GM18526 (cell line): Measurements from ENCODE around the gene RGS9.

Experiments used
- POLR2A ChIP-seq: IDR thresholded peaks from 3 replicates; pipeline ENCODE4 v1.6.1; 2011; ENCODE audit not compliant: insufficient read length; ENCODE audit errors: extremely low read depth

The RGS9 gene

DNA sequence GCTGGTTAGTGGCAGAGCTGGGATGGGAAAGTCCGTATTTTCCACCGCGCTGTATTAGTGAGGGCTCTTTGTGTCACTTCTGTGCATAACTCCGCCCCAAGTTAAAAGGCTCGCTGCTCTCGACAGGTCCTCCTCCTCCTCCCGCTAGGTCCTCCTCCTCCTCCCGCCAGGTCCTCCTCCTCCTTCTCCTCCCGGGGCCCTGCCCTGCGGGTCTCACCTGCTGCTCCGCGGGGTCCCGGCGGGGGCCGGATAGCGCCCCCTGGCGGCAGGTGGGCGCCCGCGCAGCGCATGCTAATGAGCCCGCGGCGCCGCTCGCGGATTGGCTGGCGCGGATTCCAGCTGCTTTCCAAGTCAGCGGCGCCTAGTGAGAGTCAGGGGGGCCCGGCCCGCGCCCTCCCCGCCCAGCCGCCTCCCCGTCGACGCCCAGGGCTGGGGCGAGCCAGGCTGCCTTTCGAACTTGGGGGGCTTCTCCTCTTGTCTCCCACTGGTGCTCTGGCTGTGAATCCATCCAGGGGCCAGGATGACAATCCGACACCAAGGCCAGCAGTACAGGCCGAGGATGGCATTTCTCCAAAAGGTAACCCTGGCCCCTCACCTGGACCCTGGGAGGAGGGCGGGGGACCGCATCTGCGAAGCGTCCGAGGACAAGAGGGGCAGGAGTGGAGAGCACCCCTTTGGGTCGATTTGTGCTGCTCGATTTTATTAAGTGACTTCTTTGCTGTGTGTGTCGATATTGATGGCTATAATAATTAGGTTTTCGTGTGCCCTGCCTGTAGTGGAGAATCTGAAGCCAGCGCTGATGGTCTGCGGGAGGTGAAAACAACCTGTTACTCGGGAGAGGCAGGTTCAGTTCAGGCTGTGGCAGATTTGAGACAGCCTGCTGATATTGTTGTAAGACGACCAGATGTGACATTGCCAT is at the start of gene RGS9:
TSS of gene RGS9 (plus strand) at position 350 of the 919 bp plus-strand sequence. CDS start at position 521, 171 bp downstream.
- no peak for TF ChIP-seq POLR2A

DNA sequence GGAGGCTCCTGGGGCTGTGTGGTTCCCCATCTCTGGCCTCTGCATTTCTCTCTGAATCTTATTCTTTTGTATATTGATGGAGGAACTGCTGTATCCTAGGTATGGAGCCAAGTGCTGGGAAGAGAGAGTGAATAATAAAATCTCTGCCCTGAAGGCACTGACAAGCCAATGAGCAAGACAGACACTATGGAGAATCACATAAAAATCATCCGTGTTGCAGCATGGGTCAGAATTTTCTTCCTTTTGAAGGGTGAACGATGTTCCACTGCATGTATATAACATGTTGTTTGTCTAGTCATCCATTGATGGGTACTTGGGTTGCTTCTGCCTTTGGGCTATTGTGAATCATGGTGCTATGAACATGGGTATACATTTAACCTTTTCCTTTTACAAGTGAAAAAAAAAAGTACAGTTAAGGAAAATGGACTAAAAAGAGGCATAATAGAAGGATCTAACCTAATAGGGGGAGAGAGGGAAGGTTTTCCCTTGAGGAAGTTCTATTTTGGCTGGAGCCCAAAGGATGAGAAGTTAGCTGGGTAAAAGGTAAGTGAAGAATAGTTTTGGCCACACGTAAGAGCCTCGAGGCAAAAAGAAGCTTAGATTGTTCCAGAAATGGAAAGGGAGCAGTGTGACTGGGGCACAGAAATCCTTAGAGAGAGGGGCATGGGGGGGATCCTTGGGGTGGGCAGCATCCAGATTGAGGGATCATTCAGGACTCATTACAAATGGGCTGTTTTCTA is 48.4 kb upstream of the RGS9 start:
- no peak for TF ChIP-seq POLR2A

DNA sequence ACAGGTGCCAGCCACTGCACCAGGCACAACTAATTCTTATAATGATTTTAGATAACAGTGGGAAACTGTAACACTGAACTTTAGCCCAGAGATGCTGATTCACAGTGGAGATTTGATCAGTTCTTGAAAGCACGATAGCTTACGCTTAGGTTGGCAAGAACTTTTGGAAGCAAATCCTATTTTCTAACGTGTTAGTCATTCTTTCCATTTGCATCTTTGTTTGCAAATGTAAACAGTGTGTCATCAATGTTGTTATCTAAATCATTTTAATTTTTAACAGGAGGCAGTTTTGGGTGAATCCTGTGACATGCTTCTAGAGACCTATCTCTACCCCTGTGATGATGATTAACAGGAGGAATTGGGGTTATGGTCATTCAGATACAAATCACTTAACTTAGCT is 44.9 kb upstream of the RGS9 start:
- no peak for TF ChIP-seq POLR2A

DNA sequence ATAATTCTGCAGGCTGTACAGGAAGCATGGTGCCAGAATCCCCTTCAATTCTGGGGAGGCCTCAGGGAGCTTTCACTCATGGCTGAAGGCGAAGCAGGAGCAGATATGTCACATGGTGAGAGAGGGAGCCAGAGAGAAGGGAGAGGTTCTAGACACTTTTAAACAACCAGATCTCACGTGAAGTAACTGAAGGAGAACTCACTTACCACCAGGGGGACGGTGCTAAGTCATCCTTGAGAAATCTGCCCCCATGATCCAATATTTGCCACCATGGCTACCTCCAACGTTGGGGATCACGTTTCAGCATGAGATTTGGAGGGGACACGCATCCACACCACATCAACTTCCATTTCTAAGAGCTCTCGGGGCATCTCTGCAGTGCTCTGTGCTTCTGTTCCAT is 43.2 kb upstream of the RGS9 start:
- TF ChIP-seq POLR2A: no peak

DNA sequence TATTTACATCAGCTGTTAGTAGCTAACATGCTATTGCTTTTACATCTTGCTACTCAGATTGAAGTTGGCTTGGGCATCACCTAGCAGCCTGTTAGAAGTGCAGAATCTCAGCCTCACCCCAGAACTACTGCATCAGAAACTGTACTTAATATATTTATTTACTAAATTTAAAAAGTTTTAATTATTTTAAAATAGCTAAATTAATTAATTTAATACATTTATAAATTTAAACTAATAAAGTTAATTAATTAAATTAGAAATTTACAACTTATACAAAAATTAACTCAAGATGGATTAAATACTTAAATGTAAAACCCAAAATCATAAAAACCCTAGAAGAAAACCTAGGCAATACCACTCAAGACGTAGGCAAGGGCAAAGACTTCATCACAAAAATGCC is 41.7 kb upstream of the RGS9 start:
- no peak for TF ChIP-seq POLR2A

GRCh38 chr17:65097110-65097509 is 40.1 kb upstream of the RGS9 start:
- no peak for TF ChIP-seq POLR2A

DNA sequence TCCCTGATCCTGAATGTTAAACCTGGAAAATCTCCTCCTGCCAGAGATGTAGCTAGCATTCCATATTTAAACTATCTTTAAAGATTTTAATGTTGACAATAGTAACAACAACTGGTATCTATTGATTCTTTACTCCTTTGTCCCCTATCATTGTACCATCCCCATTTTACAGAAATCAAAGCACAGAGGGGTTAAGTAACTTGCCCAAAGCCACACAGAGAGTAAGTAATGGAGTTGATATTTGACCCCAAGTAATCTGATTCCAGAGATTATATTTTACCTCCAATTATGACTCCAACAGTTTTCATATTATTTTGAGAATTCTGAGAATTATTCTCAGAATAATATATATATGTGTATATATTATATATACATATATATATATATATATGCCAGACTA is 37.7 kb upstream of the RGS9 start:
- no peak for TF ChIP-seq POLR2A

DNA sequence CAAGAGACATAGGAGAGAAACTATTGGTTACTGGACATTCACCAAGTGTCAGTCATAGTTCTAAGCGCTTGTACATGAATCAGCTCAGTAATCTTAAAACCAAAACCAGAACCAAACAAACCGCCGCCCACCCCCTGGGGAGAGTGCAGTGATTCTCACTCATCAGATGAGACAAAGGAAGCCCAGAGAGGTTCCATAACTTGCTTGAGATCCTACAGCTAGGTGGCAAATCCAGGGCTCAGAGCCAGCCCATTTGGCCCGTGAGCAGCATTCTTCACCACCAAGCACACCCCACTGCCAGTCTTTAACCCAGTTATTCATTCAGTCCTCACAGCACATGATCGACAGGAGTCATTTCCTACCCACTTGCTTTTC is 37.2 kb upstream of the RGS9 start:
- TF ChIP-seq POLR2A: no peak

DNA sequence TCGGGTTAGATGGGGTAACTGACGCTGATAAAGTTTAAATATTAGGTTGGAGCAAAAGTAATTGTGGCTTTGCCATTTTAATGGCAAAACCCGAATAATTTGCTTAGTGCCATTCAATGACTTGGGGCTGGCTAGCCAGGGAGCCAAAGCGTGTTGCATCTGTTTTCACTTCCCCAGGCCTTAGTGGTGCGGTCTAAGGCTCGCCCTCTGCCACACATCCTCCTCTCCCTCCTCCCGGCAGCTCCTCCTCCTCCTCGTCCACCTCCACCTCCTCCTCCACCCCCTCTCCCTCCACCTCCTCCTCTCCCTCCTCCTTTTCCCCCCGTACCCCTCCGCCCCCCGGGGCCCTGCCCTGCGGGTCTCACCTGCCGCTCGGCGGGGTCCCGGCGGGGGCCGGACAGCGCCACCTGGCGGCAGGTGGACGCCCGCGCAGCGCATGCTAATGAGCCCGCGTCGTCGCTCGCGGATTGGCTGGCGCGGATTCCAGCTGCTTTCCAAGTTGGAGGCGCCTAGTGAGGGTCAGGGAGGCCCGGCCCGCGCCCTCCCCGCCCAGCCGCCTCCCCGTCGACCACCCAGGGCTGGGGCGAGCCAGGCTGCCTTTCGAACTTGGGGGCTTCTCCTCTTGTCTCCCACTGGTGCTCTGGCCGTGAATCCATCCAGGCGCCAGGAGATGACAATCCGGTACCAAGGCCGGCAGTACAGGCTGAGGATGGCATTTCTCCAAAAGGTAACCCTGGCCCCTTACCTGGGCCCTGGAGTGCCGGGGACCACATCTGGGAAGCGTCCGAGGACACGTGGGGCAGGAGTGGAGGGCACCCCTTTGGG is 36.6 kb upstream of the RGS9 start:
- TF ChIP-seq POLR2A: no peak

- TF ChIP-seq POLR2A: no peak
These were observed 35.8 kb upstream of the RGS9 start for GRCh38 chr17:65101371-65101770.

- no peak for TF ChIP-seq POLR2A
These were observed 34.9 kb upstream of the RGS9 start for GRCh38 chr17:65102235-65102634.

GRCh38 chr17:65102788-65103187 is 34.4 kb upstream of the RGS9 start:
- TF ChIP-seq POLR2A: no peak

DNA sequence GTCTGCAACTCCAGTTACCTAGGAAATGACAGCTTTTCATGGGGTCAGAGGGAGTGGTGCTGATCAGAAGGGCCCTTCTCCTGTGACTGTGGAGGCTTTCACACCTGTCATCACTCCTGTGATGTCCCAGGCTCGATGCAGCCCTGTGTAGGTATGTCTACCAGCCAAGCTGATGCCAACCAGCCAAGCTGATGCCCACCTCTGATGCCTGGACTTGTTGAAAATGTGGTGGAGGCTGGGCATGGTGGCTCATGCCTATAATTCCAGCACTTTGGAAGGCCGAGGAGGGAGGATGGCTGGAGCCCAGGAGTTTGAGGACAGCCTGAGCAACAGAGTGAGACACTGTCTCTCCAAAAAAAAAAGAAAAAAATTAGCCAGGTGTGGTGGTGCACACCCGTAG is 33.7 kb upstream of the RGS9 start:
- TF ChIP-seq POLR2A: no peak

DNA sequence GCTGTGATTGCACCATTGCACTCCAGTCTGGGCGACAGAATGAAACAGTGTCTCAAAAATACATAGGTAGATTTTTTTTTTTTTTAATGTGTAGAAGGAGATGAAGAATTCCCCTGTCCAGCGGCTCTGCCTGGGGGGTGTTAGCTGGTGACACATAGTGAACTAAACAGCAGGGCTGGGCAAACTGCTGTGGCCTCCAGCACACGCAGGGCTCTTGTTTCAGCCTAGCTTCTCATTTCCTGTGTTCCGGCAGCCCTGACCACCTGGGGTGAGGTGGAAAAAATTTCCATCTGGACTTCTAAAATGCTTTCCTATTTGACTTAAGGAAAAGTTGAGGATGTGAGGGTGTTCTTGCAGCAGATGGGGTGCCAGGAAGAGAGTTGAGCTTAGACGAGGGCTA is 33.3 kb upstream of the RGS9 start:
- no peak for TF ChIP-seq POLR2A

DNA sequence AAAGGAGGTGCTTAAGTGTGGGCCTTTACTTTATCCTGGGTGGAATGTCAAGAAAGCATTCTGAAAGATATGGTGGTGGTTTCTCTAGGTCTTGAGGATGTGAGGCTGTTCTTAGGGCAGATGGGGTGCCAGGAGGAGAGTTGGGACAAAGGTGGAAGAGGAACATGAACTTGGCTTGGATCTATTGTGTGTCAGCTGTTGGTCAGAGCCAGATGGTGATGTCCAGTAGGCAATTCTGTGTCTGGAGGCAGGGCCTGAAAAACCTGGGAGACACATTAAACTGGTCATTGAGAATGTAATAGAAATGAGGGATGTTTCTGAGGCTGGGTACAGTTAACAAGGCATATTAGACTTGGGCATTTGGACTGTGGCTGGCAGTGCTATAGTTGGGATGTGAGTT is 32.6 kb upstream of the RGS9 start:
- no peak for TF ChIP-seq POLR2A
